GM21528 (cell line): ENCODE measurements around the gene SHH.
"Not testable (repeated sequence)": the region's sequence is repeated elsewhere in the genome, so short reads cannot be mapped to it uniquely, and the experiment has no call there.

Experiments
- ATAC-seq: cut with Tn5 transposase; IDR thresholded peaks from one replicate; pipeline ENCODE4 v1.9.1; 2021; ENCODE audit warnings: mild to moderate bottlenecking, moderate library complexity; ENCODE audit not compliant: unreplicated experiment, low FRiP score

The SHH gene

DNA sequence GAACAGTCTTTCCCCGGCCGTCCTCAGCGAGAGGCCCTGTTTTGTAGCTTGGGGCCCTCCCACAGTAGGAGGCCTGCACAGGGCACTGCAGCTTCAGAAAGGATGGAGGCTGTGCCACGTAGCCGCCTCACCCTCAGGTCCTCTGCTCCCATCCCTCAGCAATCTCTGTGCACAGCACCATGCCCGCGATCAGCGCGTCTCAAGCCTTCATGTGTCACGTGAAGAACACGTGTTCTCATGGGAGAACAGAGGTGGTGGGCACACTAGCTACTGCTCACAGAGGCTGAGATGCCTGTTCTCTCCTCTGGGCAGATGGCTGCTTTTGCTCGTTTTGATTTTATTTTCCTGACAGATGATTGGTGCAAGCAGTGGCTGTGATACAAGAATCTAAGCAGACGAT, 8.5 kb upstream of the SHH start:
- no peak for ATAC-seq

GRCh38 chr7:155820246-155820645, 8.0 kb upstream of the SHH start:
- no peak for ATAC-seq

DNA sequence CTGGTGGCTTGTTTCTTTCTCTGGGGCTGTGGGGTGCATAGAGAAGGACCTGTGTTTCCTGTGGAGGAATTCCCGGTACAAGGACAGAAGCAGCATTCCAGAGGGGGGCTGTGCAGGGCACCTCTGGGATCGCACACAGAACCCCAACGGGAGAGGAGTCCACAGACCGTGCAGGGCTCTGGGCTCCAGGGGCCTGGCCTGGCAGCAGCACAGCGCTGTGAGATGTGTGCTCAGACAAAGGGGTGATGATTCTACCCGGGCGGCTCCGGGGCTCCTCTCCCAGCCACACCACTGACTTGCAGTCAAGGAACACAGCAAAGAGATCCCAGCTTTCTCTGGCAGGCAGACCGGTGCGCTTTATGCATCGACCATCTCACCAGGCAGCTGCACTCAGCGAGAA, 6.9 kb upstream of the SHH start:
- no peak for ATAC-seq

DNA sequence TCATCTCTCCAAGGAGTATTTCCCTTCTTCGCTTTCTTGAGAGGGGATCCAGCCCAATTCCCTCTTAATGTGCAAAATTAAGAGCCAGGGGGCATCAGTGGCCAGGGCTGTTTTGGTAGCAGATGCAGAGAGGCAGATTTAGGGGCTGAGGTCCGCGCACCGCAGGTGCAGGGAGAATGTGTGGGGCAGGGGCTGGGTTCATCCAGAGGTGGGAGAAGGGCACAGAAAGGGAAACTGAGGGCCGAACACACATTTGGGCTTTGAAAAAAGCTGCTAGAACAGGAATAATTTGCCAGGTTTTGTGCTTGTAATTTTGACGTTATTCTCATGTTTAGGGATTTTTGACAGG, 6.5 kb upstream of the SHH start:
- ATAC-seq: no peak

DNA sequence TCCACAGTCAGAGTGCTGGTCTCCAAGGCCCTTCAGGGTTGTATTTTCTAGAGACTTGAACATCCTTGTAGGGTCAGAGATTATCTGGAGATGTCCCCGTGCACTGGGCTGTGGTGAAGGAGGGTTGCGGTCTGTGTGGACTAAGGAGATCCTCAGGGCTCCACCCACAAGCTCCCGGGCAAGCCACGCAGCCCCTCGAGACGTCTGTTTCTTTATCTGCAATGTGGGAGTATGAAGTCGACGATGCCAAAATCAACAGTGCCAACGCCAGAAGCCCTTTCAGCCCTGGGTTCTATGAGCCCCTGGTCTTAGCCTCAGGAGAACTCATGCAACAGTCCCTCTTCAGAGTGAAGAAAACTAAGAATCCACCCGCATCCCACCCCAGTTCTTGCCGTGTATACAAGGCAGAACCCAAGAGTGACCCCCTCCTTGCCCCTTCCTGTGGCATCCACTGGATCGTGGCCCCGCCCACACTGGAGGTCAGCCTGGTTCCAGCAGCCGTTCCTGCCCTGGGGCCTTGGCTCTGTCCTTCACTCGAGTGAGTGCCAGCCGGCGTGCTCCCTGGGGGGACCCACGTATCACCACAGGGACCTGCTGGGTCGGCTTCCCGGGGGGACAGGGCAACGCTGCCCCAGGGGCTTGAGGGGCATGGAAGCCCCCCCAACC, 6.0 kb upstream of the SHH start:
- no peak for ATAC-seq

DNA sequence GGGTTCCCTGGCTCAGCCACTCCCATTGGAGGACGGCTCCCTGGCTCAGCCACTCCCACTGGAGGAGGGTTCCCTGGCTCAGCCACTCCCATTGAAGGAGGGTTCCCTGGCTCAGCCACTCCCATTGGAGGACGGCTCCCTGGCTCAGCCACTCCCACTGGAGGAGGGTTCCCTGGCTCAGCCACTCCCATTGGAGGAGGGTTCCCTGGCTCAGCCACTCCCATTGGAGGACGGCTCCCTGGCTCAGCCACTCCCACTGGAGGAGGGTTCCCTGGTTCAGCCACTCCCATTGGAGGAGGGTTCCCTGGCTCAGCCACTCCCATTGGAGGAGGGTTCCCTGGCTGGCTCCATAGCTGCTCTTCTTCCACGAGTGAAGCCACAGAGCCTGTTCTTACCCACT, 5.3 kb upstream of the SHH start:
- not testable (repeated sequence) for ATAC-seq

DNA sequence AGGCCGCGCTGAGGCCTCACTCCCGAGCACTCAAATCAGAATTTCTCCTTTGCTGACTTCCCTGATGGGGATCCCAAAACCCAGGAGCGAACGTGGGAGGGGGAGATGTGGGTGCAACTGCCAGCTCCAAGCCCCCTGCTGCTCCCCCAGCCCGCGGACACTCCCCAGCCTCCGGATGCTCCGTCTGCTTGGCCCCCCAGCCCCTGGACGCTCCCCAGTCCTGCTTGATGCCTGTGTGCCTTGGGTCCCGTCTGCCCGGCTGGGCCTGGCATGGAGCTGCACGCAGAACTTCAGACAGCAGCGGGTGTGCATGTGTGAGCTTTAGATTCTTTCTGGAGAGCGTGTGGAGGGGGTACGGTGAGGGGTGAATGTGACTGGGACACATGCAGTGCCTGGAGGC, 4.7 kb upstream of the SHH start:
- ATAC-seq: no peak

DNA sequence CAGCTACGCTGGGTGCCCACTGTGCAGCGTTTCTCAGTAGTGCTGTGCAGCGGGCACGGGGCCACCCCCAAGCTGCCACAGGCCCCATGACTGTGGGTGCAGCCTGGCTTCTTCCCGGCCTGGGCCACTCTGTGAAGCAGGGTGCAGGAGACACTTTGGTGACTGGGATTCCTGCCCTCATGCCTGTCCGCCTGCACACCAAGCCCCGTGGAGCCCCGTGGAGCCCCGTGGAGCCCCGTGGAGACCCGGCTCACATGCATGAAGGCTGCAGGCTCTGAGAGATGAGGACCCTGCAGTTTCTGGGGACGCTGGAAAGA, 3.9 kb upstream of the SHH start:
- no peak for ATAC-seq

GRCh38 chr7:155815332-155816191, 3.3 kb upstream of the SHH start:
- ATAC-seq: peak; percentile 80

DNA sequence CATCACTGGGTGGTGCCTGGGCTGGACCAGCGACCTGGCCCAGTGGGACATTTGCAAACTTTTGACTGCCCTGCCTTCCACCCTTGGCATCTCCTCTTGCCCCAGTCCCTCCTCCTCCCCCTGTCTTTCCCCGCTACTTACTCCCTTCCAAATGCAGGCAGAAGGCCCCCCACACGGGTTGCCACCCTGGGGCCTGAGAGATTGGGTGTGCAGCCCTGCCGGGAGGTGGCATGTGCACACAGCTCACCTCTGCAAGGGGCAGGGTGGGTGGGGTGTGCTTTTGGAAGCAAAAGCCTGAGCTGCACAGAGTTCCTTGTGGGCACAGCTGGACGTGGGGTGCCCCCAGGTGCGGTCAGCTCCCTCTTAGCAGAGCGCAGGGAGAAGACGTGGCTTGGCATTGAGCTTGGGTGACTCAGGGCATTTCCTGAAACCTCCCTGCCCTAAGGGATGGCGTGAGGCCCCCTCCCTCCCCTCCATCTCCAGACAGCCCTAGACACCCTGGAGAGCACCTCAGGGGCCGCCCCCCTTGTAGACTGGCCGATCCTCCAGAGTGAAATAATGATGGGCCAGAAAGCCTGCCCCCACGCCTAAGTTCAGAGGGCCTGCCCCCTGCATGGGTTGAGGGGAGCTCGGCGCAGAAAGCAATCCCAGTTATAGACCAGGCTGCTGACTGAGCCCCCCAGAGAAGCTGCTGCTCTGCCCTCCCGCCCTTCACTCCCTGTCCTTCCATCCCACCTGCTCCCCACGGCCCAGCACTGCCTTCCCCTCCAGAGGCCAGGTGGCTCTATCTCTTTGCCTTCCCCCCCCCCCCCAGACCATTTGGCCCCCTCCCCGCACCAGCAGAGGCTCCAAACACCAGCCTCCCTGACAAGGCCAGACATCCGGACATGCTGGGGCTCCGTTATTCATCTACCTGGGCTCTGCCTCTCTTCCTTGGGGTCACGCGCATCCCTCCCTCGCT, 2.3 kb upstream of the SHH start:
- no peak for ATAC-seq

GRCh38 chr7:155813546-155814315, 1.5 kb upstream of the SHH start:
- ATAC-seq: no peak

DNA sequence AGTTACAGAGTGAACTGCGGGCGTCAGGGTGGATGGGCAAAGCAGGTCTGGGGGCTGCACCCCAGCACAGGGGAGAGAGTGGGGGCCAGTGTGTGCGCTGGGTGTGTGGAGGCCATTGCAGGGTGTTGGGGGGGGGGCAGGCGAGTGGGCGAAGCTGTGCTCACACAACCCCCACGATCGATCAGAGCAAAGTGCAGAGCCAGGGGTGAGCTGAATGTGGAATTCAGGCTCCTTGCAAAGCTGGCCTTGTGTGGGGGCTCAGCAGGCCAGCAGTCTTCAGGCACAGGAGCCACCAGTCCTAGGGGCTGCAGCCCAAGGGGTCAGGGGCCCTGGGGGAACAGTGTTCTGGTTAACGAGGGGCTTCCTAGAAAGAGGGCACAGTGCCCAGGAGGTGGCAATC, 862 bp upstream of the SHH start:
- ATAC-seq: no peak

DNA sequence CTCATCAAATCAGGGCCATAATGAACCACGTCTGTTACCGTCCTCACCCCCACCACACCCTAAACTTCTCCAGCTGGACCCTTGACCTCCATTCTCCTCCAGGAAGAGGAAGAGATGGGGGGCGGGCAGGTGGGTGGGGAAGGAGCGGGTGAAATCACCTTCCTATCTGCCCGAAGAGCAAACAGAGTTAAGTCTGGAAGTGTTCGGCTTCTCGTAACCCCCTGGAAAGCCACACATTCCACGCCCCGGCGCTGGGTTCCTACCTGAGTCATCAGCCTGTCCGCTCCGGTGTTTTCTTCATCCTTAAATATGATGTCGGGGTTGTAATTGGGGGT, 736 bp downstream of the SHH start:
- no peak for ATAC-seq

GRCh38 chr7:155810770-155811559, 1.3 kb downstream of the SHH start:
- no peak for ATAC-seq

DNA sequence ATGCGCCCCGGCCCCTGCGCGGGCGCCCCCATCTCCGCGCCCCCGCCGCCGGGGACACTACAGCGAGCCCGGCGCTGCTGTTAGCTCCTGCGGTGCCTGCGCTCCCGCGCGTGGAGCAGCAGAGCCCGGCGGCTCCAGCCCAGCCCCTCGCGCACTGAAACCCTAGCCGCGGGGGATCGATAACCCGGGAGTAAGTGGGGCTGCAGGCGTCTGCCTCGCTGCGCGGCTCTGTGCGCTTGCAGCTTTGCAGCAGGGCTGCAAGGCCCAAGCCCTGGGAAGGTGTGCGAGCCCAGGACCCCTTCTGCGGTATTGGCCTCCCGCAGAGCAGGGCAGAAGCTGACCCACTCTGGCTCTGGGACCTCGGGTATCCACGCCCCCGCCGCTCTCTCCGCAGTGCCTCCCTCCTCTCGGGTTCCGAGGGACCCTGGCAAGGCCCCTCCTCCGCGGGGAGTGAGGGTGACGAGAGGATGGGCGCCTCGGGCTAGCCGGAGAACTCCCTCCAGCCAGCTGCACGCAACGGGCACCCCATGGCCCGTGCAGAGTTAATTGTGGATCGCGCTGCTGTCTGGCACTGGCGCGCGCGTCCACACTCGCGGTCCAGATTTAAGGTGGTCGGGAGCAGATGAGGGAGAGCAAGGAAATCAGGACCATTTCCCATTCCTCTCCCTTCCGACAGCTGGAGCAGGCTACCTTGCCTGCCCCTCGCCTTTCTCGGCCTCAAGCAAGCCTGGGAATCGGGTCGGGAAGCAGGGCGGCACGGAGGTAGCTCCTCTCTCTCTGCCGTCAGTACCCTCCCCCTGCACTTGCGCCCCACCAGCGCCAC, 2.1 kb downstream of the SHH start:
- ATAC-seq: no peak

GRCh38 chr7:155809332-155809946, 2.8 kb downstream of the SHH start:
- ATAC-seq: no peak

DNA sequence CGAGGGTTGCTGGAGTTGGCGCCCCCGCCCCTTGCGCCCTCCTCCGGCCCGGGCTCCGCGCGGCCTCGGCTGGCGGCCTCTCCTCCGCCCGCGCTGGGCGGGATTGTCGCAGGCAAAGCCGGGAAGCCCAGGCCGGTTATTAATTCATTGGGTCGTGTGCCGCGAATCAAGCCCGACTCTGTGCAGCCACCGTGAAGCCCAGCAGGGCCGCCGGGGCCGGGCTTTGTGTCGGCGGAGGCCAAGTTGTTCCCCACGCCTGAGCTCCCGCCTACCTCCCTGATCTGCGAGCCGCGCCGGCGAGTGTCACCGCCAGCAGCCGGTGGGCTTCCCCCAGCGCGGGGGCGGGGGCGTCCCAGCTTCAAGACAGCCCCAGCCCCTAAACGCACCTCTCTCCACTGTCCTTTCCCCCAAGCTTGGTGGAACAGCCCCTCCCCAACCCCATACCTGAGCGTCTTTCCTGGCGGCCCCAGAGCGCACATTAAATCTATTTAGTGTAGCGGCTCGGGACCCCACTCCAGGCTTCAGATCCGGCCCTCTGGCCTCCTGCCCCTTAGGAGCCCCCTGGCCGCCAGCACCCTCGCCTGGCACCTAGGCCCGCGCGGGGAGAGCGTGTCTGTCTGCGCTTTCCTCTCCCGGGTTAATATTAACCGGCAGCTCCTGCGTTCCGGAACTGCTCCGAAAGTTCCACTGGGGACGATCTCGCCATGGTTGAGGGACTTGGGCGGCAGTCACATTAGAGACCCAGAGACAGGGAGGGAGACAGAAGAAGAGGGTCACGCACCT, 3.5 kb downstream of the SHH start:
- no peak for ATAC-seq
